ENCODE results near the gene S100PBP. TPM values are rescaled to one million over a fixed set of nuclear protein-coding genes. Genes with fewer than 3 reads are reported as not detected.

The S100PBP gene
- polyA plus RNA-seq, 1 experiment: 43.7 TPM

GRCh38 chr1:32869923-32870614 is 52.6 kb downstream of the S100PBP start:
- no peak for TF ChIP-seq CTCF (IDR thresholded peaks at IDR 0.05; ENCODE audit: low read depth, low read length)
- no peak for DNase-seq (ENCODE audit: low read depth, low spot score)
- ChIA-PET CTCF (interaction anchor here (1.4 to 2.2 kb wide), 2 partner anchors 23 to 215 kb away, joined by 3 to 11 read pairs; no protein-coding TSS in a partner anchor), POLR2A (no interaction called here)
- H3K4me3 ChIP-seq (ENCODE audit: low read depth, low read length): peak overlapping the region; percentile 32
- peaks cover 12% of the 10 kb centered on the region for H3K27me3 ChIP-seq (ENCODE audit: control insufficient read depth, insufficient read depth, low read length)
- H3K9me3 ChIP-seq (ENCODE audit: control insufficient read depth, insufficient read depth, low read length): no peaks in the 10 kb centered on the region
- H3K27ac ChIP-seq (ENCODE audit: low read depth, low read length): no peak overlapping the region

GRCh38 chr1:32870615-32871363 is 53.3 kb downstream of the S100PBP start, which contains the start of gene FNDC5:
Gene FNDC5, minus strand, starts transcription at chr1:32870912.
- Histone ChIP-seq H3K27me3 (ENCODE audit: control insufficient read depth, insufficient read depth, low read length) (peaks cover 12% of the 10 kb centered on the region), H3K9me3 (ENCODE audit: control insufficient read depth, insufficient read depth, low read length) (no peaks in the 10 kb centered on the region), H3K4me3 (ENCODE audit: low read depth, low read length) (peak within 1 kb of the TSS; percentile 46), H3K27ac (ENCODE audit: low read depth, low read length) (no peak within 1 kb of the TSS)
- CTCF ChIA-PET: interaction anchor here (0.7 to 2.2 kb wide), 12 partner anchors 7 to 469 kb away, joined by 3 to 11 read pairs (median 4); partner anchors contain the start of gene HPCA
- TF ChIP-seq CTCF (IDR thresholded peaks at IDR 0.05; ENCODE audit: low read depth, low read length): no peak
- POLR2A ChIA-PET: interaction anchor here (0.7 kb wide), 1 partner anchor 53 kb away, joined by 3 read pairs; the partner anchor contains the start of genes S100PBP and YARS1
- DNase-seq (ENCODE audit: low read depth, low spot score): no peak

- Histone ChIP-seq H3K27ac (ENCODE audit: low read depth, low read length) (no peak overlapping the region), H3K4me3 (ENCODE audit: low read depth, low read length) (peak overlapping the region; percentile 46; the same call in 1 of the 2 replicates), H3K27me3 (ENCODE audit: control insufficient read depth, insufficient read depth, low read length) (peaks cover 12% of the 10 kb centered on the region), H3K9me3 (ENCODE audit: control insufficient read depth, insufficient read depth, low read length) (no peaks in the 10 kb centered on the region)
- no peak for DNase-seq (ENCODE audit: low read depth, low spot score)
- ChIA-PET CTCF (interaction anchor here (0.6 to 2.2 kb wide), 23 partner anchors 8 to 470 kb away, joined by 3 to 11 read pairs (median 3); partner anchors contain the start of gene HPCA), POLR2A (interaction anchor here (0.7 kb wide), 1 partner anchor 54 kb away, joined by 3 read pairs; the partner anchor contains the start of genes S100PBP and YARS1)
- TF ChIP-seq CTCF (IDR thresholded peaks at IDR 0.05; ENCODE audit: low read depth, low read length): no peak
Observed at GRCh38 chr1:32871364-32872191, 54.1 kb downstream of the S100PBP start.

GRCh38 chr1:32872192-32872460 is 54.7 kb downstream of the S100PBP start:
- ChIA-PET CTCF (interaction anchor here (0.6 to 2.2 kb wide), 19 partner anchors 9 to 471 kb away, joined by 3 to 11 read pairs (median 4); no protein-coding TSS in a partner anchor), POLR2A (no interaction called here)
- Histone ChIP-seq H3K27ac (ENCODE audit: low read depth, low read length) (no peak overlapping the region), H3K27me3 (ENCODE audit: control insufficient read depth, insufficient read depth, low read length) (peaks cover 12% of the 10 kb centered on the region), H3K4me3 (ENCODE audit: low read depth, low read length) (no peak overlapping the region), H3K9me3 (ENCODE audit: control insufficient read depth, insufficient read depth, low read length) (no peaks in the 10 kb centered on the region)
- no peak for DNase-seq (ENCODE audit: low read depth, low spot score)
- TF ChIP-seq CTCF (IDR thresholded peaks at IDR 0.05; ENCODE audit: low read depth, low read length): no peak

Measured in AG04450 (cell line).